ENCODE data around the gene PHF2.

PHF2 gene

DNA sequence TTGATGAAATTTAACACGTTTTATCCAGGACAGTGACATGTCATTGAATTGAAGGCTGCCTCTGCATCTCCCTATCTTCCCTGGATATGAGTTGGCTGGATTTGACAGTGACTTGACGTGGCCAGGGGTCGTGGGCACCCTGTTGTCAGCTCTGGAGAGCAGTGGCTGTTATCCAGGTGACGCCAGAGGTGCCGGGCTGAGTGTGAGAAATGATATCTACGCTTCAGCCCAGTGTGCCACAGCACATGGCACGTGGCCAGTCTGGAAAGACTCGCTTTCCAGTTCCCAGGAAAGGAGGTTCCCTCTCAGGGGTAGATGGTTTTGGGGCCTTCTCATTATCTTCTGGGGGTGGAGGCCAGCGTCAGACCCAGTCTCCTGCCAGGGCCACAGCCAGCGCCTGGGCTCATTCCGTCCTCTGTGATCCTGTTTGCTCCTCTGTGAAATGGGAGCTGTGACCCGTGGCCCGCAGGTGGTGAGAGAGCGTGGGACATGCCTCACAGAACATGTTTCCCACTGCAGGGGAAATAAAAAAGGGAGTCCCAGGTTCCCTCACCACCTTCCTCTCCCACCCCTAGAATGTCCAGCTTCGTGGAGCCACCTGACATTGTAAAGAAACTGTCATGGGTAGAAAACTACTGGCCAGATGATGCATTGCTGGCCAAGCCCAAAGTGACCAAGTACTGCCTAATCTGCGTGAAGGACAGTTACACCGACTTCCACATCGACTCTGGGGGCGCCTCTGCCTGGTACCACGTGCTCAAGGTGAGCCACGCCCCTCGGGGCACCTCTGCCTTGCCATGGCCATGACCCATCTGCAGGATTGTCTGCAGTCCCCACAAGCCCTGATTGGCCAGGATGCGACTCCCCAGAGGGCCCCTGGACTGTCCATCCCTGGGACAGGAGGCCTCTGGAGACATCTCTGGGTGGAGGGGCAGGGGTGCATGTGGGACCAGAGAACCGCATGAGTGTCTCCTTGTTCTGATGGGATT, 76.5 kb downstream of the PHF2 start:
- no peak for DNase-seq (ENCODE audit: low read depth)

- DNase-seq (ENCODE audit: low read depth): no peak
Observed at GRCh38 chr9:93653760-93654159, 77.4 kb downstream of the PHF2 start.

DNA sequence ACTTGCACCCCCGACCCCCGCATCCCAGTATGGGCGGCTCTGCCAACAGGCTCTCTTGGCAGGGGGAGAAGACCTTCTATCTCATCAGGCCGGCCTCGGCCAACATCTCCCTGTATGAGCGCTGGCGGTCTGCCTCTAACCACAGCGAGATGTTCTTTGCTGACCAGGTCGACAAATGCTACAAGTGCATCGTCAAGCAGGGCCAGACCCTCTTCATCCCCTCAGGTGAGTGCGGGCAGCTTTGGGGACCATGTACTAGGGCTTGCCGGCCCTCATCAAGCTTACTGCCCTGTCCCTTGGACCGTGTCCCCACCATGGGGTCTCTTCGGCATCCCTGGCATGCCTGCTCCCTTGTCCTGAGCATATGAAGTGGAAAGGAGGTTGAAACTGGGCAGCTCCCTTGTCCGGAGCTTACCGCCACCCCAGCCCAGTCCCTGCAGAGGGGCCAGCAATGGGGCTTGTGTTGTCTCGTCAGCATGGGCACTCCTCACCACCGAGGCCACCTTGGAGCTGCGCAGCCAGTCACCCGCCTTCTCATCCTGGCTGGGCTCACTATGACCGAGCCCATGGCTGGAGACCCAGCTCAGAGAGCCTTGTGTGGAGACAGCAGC, 78.1 kb downstream of the PHF2 start:
- DNase-seq (ENCODE audit: low read depth): no peak

GRCh38 chr9:93655621-93656425, 79.4 kb downstream of the PHF2 start:
- DNase-seq (ENCODE audit: low read depth): no peak

DNA sequence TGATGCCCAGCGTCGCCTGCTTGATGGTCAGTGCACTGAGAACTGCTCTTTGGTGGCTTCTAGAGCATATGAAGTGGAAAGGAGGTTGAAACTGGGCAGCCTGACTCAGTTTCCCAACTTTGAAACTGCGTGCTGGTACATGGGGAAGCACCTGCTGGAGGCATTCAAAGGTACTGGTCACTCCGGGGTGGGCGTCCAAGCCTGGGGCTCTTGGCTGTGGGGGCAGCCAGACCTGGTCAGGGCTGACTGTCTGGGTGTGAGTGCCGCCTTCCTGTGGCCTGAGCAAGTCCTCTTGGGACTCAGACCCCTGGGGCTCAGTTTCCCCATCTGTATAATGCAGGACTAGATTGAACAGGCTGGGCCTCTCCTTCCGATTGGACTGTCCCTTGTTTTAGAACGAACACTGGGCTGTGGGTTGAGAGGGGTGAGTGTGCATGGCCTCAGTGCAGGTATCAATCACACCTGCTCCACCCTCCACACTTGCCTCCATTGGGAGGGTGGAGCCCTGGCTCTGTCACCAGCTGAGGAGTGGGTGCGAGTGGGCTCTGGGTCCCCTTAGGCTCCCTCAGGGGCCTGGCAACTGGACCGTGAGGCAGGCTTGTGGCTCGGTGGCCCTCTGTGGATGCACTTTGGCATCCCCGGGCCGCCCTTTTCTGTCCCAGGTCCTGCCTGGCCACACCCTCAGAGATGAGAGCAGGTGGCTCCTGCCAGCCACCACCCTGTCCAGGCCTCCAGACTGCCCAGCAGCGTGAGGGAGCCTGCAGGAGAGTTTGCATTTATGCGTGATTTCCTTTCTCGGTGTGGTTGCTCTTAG, 80.2 kb downstream of the PHF2 start:
- DNase-seq (ENCODE audit: low read depth): no peak

DNA sequence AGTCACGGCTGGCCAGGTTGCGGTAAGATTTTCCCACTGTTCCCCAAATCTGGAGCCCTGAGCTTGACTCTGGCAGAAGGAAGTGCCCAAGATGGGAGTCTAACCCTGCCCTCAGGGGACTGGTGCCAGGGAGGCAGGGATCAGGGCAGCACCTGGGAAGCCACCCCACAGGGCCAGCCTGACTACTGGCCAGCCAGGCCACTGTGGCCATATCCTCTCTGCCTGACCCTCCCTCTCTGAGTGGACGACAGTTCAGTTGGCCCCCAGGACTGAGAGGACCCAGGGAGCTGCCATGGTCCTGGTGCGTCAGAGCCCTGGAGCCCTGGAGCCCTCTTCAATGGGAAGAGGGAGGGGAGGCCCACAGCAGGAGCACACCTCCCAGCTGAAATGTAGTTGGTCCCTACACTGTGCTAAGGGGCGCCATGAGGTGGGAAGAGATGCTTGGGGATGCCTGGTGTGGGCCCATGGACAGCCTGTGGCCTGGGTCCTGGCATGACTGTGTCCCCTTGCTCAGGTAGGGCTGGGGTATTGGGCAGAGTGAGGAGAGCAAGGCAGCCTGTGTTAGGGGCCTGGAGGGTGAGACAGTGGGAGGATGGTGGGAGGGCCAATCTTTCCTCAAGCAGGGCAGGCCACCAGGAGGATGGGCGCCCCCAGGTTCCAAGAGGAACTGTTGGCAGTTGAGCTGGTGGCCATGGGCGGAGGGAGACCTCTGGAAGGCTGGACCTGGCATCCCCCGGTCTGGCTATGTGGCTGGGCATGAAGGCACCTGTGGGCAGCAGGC, 81.1 kb downstream of the PHF2 start:
- no peak for DNase-seq (ENCODE audit: low read depth)

GRCh38 chr9:93658184-93658925, 82.0 kb downstream of the PHF2 start:
- no peak for DNase-seq (ENCODE audit: low read depth)

DNA sequence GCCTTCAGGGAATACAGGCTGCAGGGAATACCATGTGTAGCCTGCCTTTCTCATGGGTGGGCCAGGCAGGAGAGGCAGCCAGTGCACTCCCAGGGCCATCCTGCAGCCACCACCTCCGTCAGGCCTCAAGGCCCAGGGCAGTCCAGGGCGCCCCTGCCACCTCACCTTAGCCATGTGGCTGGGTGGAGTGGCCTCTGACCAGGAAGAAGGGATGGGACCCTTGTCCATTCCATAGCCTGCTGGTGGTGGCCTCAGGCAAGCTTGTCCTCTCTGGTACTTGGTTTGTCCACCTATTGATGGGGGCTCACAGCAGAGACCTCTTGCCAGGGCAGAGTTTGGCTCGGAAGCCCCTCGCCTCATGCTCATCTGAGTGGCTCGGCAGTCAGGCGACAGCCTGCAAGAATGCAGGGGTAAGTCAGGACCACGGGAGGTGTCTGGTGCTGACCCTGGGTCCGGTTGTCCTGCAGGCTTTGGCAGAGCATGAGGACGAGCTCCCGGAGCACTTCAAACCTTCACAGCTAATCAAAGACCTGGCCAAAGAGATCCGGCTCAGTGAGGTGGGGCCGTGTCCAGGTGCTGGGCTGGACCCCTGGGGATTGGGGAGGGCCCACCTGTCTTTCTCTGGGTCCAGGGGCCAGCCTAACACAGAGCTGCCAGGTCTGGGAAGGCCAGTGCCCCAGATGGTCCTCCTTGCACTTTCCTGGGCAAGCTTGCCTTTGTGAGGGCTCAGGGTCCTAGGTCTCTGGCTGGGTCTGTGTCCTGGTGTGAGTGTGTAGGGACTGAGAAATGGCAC, 82.9 kb downstream of the PHF2 start:
- DNase-seq (ENCODE audit: low read depth): no peak

GRCh38 chr9:93659837-93660177, 83.4 kb downstream of the PHF2 start:
- DNase-seq (ENCODE audit: low read depth): no peak

DNA sequence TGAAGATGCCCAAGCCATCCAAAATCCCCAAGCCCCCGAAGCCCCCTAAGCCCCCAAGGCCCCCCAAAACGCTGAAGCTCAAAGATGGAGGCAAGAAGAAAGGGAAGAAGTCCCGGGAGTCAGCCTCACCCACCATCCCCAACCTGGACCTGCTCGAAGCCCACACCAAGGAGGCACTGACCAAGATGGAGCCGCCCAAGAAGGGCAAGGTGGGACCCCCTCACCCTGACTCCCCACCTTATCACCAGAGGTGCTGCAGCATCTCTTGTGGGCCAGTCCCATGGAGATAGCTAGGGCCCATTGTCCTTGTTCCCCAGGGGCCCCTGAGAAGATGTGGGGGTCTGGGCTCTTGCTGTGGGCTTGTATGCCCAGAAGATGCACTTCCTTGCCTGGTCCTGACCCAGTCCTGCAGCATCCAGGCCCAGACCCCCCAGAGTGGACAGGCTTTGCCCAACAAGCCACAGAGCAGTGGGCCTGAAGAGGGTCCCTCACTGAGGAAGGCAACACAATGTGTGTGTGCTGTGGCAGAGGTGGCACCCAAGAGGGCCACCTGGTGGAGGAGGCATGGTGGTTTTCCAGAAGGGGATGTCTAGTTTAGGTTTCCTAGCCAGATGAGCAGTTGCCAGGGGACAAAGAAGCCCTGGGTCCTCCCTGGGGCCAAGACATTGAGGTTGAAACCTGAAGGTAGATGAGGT, 84.1 kb downstream of the PHF2 start:
- DNase-seq (ENCODE audit: low read depth): no peak

DNA sequence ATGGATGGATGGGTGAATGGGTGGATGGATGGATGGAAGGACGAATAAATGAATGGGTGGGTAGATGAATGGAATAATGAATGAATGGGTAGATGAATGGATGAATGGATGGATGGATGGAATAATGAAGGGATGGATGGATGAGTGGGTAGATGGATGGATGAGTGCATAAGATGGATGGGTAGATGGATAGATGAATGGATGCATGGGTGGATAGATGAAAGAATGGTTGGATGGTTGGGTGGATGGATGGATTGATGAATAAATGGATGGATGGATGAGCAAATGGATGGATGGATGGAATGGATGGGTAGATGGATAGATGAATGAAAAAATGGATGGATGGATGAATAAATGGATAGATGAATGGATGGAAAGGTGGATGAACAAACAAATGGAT, 85.2 kb downstream of the PHF2 start:
- DNase-seq (ENCODE audit: low read depth): no peak

- no peak for DNase-seq (ENCODE audit: low read depth)
Observed at GRCh38 chr9:93662016-93662638, 85.7 kb downstream of the PHF2 start.

DNA sequence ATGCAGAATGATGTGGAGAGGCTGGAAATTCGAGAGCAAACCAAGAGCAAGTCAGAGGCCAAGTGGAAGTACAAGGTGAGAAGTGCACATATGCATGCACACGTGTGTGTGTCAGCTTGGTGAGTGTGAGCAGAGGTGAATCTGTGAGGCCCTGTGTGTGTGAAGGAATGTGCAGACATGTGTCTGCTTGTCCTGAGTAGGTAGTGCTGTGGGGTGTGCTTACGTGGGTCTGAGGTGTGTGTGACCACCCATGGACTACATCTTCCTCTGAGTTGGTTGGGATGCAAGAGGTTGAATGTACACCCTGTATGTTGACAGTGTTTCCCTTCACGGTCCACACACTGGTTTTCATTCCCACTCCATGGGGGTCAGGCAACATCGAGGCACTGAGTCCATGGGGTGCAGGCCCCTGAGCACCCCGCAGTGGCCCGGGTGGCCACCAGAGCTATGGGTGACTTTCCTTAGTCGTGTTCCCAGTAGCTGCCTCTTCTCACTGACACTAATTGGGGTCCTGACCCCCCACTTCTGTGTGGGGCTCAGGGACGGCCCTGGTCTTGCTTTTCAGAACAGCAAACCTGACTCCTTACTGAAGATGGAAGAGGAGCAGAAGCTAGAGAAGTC, 86.7 kb downstream of the PHF2 start:
- no peak for DNase-seq (ENCODE audit: low read depth)

DNA sequence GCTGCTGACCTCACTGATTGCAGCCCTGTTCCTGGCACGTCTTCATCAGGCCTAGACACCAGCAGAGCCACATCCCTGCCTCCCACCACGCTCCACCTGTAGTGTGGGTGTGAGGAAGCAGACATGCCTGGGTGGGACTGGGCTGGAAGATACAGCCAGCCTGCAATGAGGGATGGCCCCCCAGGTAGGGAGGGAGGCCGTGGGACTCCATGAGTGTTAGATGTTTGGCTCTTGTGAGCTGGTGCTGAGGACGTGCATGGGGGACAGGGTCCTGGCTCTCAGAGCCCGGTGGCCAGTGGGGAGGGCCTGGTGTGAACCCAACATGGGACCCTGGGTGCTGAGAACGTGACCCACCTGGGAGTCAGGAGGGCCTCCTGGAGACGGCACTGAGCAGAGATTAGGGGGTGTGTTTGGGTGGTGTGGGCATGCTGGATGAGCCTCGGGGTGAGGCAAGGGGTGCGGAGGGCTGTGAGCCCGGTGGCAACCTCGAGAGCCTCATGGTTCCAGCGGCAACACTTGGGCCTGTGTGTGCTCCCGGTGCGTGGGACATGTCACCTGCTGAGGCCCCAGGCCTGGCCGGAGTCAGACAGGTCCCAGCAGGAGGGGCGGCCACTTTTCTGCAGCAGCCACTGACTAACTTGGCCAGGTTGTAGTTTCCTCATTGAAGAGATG, 87.6 kb downstream of the PHF2 start:
- no peak for DNase-seq (ENCODE audit: low read depth)

DNA sequence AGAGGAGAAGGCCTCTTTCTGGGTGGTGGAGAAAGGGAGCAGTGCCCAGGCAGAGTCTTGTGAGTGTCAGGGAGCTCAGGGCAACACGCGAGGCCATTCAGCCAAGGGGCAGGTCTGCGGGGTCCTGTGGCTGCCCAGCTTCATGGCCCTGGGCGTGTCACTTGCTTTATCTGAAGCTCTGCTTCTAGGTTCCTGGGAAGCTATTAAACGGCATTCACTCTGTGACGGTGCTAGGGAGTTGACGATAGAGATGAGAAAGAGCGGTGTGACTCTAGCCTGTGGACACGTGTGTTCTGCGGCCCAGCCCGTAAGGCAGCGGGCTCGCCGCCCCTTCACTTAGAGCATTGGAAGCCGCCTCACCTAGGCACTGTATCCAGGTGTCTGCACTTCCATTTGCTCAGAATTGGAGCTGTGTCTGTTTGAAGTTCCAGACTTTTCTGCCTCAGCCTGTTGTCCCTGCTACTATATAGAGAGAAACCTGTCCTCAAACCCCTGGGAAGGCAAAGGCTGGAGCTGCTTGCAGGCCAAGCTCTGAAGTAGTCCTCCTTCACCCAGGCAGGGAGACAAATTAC, 88.3 kb downstream of the PHF2 start:
- DNase-seq (ENCODE audit: low read depth): no peak

DNA sequence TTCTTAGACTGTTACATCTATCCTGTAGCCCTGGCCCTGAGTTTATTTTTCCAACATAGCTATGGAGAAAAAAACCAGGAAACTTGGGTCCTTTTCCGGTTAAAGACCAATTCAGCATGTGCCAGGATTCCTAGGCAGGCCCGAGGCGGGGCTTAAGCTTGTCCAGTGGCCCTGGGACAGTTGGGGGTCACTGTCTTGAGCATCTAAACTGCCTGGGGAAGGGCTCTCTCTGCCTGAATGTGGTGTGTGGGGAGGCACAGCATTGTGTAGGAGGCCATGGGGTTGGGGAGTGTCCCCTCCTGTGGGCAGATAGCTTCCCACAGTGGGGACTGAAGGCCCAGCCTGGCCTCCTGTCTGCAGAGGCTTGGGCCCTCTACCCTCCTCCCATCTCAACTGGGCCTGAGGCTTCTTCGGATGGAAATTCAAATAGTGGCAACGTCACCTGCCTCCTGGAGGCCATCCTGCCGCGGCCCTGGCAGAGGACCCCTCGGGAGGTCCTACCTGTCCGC, 88.8 kb downstream of the PHF2 start:
- DNase-seq (ENCODE audit: low read depth): no peak
